Measurements from ENCODE around the gene MICALL1.

Gene MICALL1

GRCh38 chr22:37971475-37972434 is 65.7 kb downstream of the MICALL1 start:
- TF ChIP-seq TCF12 (IDR thresholded peaks at IDR 0.05; ENCODE audit: low read depth) (no peak), TEAD4 (IDR thresholded peaks at IDR 0.05) (no peak), TAF1 (IDR thresholded peaks at IDR 0.05; ENCODE audit: low read depth) (no peak), FOXM1 (IDR thresholded peaks at IDR 0.05; ENCODE audit: borderline replicate concordance, low read depth) (no peak), NFIC (IDR thresholded peaks at IDR 0.05) (no peak), EP300 (IDR thresholded peaks at IDR 0.05; ENCODE audit: borderline replicate concordance) (no peak), CREB1 (IDR thresholded peaks at IDR 0.05; ENCODE audit: low read depth) (no peak), REST (IDR thresholded peaks at IDR 0.05; ENCODE audit: low read depth) (no peak), EGR1 (IDR thresholded peaks at IDR 0.05) (no peak)

DNA sequence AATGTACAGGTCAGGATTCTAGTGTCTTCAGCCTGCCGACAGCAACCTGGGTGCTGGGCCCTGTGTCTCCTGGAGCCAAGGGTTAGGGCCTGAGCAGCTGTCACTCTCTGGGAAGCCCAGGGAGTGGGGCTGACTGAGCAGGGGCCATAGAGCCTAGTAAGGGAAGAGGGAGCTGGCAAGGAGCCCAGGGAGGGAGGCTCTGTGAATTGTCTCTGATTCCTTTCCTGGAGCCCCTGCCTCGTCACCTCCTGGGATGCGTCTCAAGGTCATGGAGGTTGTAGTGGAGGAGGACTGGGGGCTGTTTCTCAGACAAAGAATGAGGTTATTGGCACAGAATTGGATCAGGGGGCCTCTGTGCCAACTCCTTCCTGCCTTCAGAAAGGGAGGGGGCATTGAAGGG is 66.4 kb downstream of the MICALL1 start:
- TF ChIP-seq TEAD4 (IDR thresholded peaks at IDR 0.05) (no peak), CEBPB (IDR thresholded peaks at IDR 0.05) (no peak), EGR1 (IDR thresholded peaks at IDR 0.05) (no peak), ZBTB7A (IDR thresholded peaks at IDR 0.05; ENCODE audit: low read depth) (no peak), YY1 (IDR thresholded peaks at IDR 0.05; ENCODE audit: low read depth) (no peak), RAD21 (IDR thresholded peaks at IDR 0.05; ENCODE audit: low read depth) (no peak), CREB1 (IDR thresholded peaks at IDR 0.05; ENCODE audit: low read depth) (no peak)
- TF ChIP-seq, protein P1, sequence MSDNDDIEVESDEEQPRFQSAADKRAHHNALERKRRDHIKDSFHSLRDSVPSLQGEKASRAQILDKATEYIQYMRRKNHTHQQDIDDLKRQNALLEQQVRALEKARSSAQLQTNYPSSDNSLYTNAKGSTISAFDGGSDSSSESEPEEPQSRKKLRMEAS (IDR thresholded peaks at IDR 0.05), result no peak

DNA sequence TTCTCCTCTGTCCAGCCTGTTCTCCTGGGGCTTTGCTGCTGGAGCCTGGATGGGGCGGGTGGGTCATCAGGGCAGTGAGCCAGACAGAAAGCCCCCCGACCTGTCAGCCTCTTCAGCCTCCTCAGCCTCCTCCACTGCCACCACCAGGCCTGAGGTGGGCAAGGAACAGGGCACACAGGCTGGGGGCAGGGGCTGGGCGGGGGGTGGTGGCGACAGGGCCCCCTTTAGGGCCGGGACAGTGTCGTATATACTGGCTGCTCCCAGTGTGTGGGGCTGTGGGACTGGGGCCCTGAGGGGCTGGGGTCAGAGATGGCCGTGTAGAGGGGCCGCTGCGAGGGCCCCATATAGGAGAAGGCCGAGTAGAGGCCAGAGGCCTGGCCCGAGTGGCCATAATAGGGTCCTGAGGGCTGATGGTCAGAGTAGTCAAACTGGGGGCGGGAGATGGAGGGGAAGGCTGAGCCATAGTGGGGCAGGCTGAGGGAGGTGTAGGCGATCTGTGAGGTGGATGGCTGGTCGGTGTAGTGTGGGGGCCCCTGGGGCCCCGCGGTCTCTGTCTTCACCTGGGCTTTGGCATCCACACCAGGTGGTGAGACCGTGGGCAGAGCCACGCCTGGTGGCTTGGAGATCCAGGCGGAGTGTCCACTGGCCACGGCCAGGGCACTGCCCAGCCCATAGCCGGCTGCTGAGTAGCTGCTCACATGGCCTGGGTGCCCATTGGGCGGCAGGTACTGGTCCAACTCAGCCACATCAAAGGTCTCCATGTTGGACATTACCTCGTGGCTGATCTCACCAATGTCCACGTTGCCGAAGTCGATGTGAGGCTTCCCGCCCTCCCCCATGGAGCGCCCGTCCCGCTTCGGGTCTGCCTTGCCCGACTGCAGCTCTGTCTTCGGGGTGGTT is 67.4 kb downstream of the MICALL1 start:
- TF ChIP-seq RAD21 (IDR thresholded peaks at IDR 0.05; ENCODE audit: low read depth) (no peak), EP300 (IDR thresholded peaks at IDR 0.05; ENCODE audit: borderline replicate concordance) (no peak), TCF12 (IDR thresholded peaks at IDR 0.05; ENCODE audit: low read depth) (no peak), TEAD4 (IDR thresholded peaks at IDR 0.05) (no peak)

- TF ChIP-seq CEBPB (IDR thresholded peaks at IDR 0.05) (no peak), CREB1 (IDR thresholded peaks at IDR 0.05; ENCODE audit: low read depth) (no peak)
Observed at GRCh38 chr22:37975153-37975552, 69.1 kb downstream of the MICALL1 start.

- no peak for TF ChIP-seq CEBPB (IDR thresholded peaks at IDR 0.05)
- no peak for TF ChIP-seq TEAD4 (IDR thresholded peaks at IDR 0.05)
- no peak for TF ChIP-seq NFIC (IDR thresholded peaks at IDR 0.05)
- TF ChIP-seq, protein P2, sequence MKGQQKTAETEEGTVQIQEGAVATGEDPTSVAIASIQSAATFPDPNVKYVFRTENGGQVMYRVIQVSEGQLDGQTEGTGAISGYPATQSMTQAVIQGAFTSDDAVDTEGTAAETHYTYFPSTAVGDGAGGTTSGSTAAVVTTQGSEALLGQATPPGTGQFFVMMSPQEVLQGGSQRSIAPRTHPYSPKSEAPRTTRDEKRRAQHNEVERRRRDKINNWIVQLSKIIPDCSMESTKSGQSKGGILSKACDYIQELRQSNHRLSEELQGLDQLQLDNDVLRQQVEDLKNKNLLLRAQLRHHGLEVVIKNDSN (IDR thresholded peaks at IDR 0.05), result no peak
Observed at GRCh38 chr22:37976547-37976946, 70.5 kb downstream of the MICALL1 start.

- TF ChIP-seq EGR1 (IDR thresholded peaks at IDR 0.05) (no peak), TEAD4 (IDR thresholded peaks at IDR 0.05) (no peak), TAF1 (IDR thresholded peaks at IDR 0.05; ENCODE audit: low read depth) (no peak), RAD21 (IDR thresholded peaks at IDR 0.05; ENCODE audit: low read depth) (no peak), TCF12 (IDR thresholded peaks at IDR 0.05; ENCODE audit: low read depth) (no peak), YY1 (IDR thresholded peaks at IDR 0.05; ENCODE audit: low read depth) (no peak), EP300 (IDR thresholded peaks at IDR 0.05; ENCODE audit: borderline replicate concordance) (no peak), FOXM1 (IDR thresholded peaks at IDR 0.05; ENCODE audit: borderline replicate concordance, low read depth) (no peak)
- TF ChIP-seq, protein P1 (IDR thresholded peaks at IDR 0.05), result no peak
- TF ChIP-seq, protein P2 (IDR thresholded peaks at IDR 0.05), result no peak
Observed at GRCh38 chr22:37979782-37980181, 73.7 kb downstream of the MICALL1 start.

GRCh38 chr22:37981282-37982011 is 75.3 kb downstream of the MICALL1 start:
- TF ChIP-seq TAF1 (IDR thresholded peaks at IDR 0.05; ENCODE audit: low read depth) (no peak), REST (IDR thresholded peaks at IDR 0.05; ENCODE audit: low read depth) (no peak), ZBTB7A (IDR thresholded peaks at IDR 0.05; ENCODE audit: low read depth) (no peak), EP300 (IDR thresholded peaks at IDR 0.05; ENCODE audit: borderline replicate concordance) (no peak), TEAD4 (IDR thresholded peaks at IDR 0.05) (no peak), NFIC (IDR thresholded peaks at IDR 0.05) (no peak), RAD21 (IDR thresholded peaks at IDR 0.05; ENCODE audit: low read depth) (no peak), CREB1 (IDR thresholded peaks at IDR 0.05; ENCODE audit: low read depth) (no peak), YY1 (IDR thresholded peaks at IDR 0.05; ENCODE audit: low read depth) (no peak), FOXM1 (IDR thresholded peaks at IDR 0.05; ENCODE audit: borderline replicate concordance, low read depth) (no peak), TCF12 (IDR thresholded peaks at IDR 0.05; ENCODE audit: low read depth) (no peak), EGR1 (IDR thresholded peaks at IDR 0.05) (no peak), CEBPB (IDR thresholded peaks at IDR 0.05) (no peak)
- TF ChIP-seq, protein P1 (IDR thresholded peaks at IDR 0.05), result no peak
- TF ChIP-seq, protein P2 (IDR thresholded peaks at IDR 0.05), result no peak
